SK-N-SH treated with all-trans-retinoic acid at 6 μM for 48 hours (cell line): ENCODE measurements around the gene WNT7A.

ENCODE experiments used
- OSR1 ChIP-seq: fragments of 250-450 bp; sonication (Bioruptor Pico); IDR thresholded peaks from 2 replicates; pipeline ENCODE4 v1.8.0; 2022; ENCODE audit warnings: moderate library complexity, mild to moderate bottlenecking, inconsistent platforms
- PPARA ChIP-seq: fragments of 250-450 bp; sonication (Bioruptor Pico); IDR thresholded peaks from 2 replicates; pipeline ENCODE4 v1.5.0; 2020; ENCODE audit warnings: mild to moderate bottlenecking, borderline replicate concordance
- ZC3H10 ChIP-seq: fragments of 250-450 bp; sonication (Bioruptor Pico); IDR thresholded peaks from 2 replicates; pipeline ENCODE4 v1.5.1; 2021; ENCODE audit warnings: mild to moderate bottlenecking, moderate library complexity
- ZFP3 ChIP-seq: fragments of 250-450 bp; sonication (Bioruptor Pico); IDR thresholded peaks from 2 replicates; pipeline ENCODE4 v1.5.0; 2020; ENCODE audit warnings: mild to moderate bottlenecking, moderate library complexity
- ZFP30 ChIP-seq: fragments of 450-650 bp; formaldehyde crosslinking; IDR thresholded peaks from 2 replicates; pipeline ENCODE4 v1.5.0; 2022; ENCODE audit warnings: mild to moderate bottlenecking, moderate library complexity

DNA sequence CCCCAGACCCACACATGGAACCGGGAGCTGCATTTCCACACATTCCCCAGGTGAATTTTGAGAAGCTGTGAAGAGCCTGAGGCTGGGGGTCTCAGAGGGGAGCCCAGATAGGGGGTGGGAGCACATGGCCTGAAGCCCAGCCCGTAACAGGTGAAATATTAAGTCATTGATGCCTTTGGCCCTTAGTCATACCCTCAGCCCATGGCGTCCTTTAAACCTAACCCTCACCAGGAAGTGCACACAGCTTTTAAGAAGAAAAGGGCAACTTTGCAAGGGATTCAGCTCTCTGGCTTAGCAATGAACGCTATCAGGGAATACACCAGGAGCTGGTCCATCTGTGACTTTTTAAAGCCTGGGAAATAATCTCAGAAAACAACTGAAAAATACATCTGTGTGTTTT lies 40.6 kb downstream of the WNT7A start:
- TF ChIP-seq ZC3H10 (CRISPR knock-in tag), result no peak
- TF ChIP-seq ZFP3, result no peak
- no peak for TF ChIP-seq OSR1
- TF ChIP-seq PPARA (CRISPR knock-in tag), result no peak
- no peak for TF ChIP-seq ZFP30 (CRISPR knock-in tag)
